HEK293 (cell line): ENCODE results near the gene OR5D16.

ENCODE experiments used
- CTCF ChIA-PET: fragments of 350-600 bp; formaldehyde crosslinking; extraction: SDS; loops from one replicate; lab custom pipeline; 2021; ENCODE audit warnings: antibody characterized with exemption; lab: Yijun Ruan, JAX
- POLR2A ChIA-PET: fragments of 300-600 bp; formaldehyde crosslinking; extraction: SDS; loops from one replicate; lab custom pipeline; 2020; ENCODE audit warnings: antibody characterized with exemption, inconsistent platforms; lab: Yijun Ruan, JAX
- H3K27ac ChIP-seq: fragments of 200-500 bp; sonication (Bioruptor generic); 2 replicates; pipeline ENCODE4 v1.5.1; 2014; ENCODE audit warnings: low read depth, low read length, control low read depth, inconsistent platforms; ENCODE audit errors: extremely low read depth
- H3K36me3 ChIP-seq, 2 experiments: fragments of 200-500 bp in 1 of 2; sonication (Bioruptor generic) in 1 of 2; 1 replicate in 1 of 2; 2 replicates in 1 of 2; pipeline ENCODE4 v1.5.1; 2014 to 2017; ENCODE audit warnings: inconsistent platforms in 2 of 2, low read length in 2 of 2; ENCODE audit not compliant: control insufficient read depth in 2 of 2, insufficient read depth in 1 of 2
- H3K4me1 ChIP-seq: fragments of 200-500 bp; sonication (Bioruptor generic); 2 replicates; pipeline ENCODE4 v1.5.1; 2014; ENCODE audit warnings: mild to moderate bottlenecking, low read length, inconsistent platforms; ENCODE audit not compliant: control insufficient read depth, insufficient read depth
- H3K4me3 ChIP-seq: 2 replicates; pipeline ENCODE4 v1.5.1; 2011; ENCODE audit warnings: low read depth, mild to moderate bottlenecking, control low read depth, low read length, moderate library complexity
- H3K9me3 ChIP-seq: fragments of 200-500 bp; sonication (Bioruptor generic); 2 replicates; pipeline ENCODE4 v1.5.1; 2014; ENCODE audit warnings: low read depth, low read length, inconsistent platforms; ENCODE audit not compliant: control insufficient read depth, insufficient read depth
- GFI1B ChIP-seq: fragments of 450-650 bp; formaldehyde crosslinking; IDR thresholded peaks from 2 replicates; pipeline ENCODE4 v1.5.1; 2016; ENCODE audit warnings: missing biosample characterization, missing genetic modification characterization
- GLI2 ChIP-seq: fragments of 450-650 bp; formaldehyde crosslinking; IDR thresholded peaks from 2 replicates; pipeline ENCODE4; 2017; ENCODE audit warnings: missing biosample characterization, missing genetic modification characterization, low read depth, borderline replicate concordance
- IKZF3 ChIP-seq: fragments of 450-650 bp; IDR thresholded peaks from 2 replicates; pipeline ENCODE4 v1.5.0; 2018; ENCODE audit warnings: missing biosample characterization, mild to moderate bottlenecking, missing genetic modification characterization, moderate library complexity
- KLF7 ChIP-seq: fragments of 450-650 bp; formaldehyde crosslinking; IDR thresholded peaks from 2 replicates; pipeline ENCODE4 v1.5.1; 2016; ENCODE audit warnings: missing biosample characterization, missing genetic modification characterization, borderline replicate concordance
- MEIS1 ChIP-seq: sonication (generic); formaldehyde crosslinking; IDR thresholded peaks from 2 replicates; pipeline ENCODE4 v1.8.1; 2022; ENCODE audit warnings: missing genetic modification reagents, mild to moderate bottlenecking, borderline replicate concordance
- SETDB1 ChIP-seq: IDR thresholded peaks from one replicate; pipeline ENCODE4 v1.6.1; 2017; ENCODE audit warnings: mild to moderate bottlenecking, low read length, moderate library complexity, mixed read lengths; ENCODE audit not compliant: insufficient read length
- YY2 ChIP-seq: fragments of 450-650 bp; formaldehyde crosslinking; IDR thresholded peaks from 2 replicates; pipeline ENCODE4 v1.5.1; 2016; ENCODE audit warnings: missing biosample characterization, missing genetic modification characterization
- ZBTB17 ChIP-seq: fragments of 450-650 bp; formaldehyde crosslinking; IDR thresholded peaks from 2 replicates; pipeline ENCODE4 v1.5.1; 2016; ENCODE audit warnings: missing biosample characterization, missing genetic modification characterization
- ZEB2 ChIP-seq: fragments of 450-650 bp; formaldehyde crosslinking; IDR thresholded peaks from 2 replicates; pipeline ENCODE4 v1.5.1; 2016; ENCODE audit warnings: missing biosample characterization, missing genetic modification characterization
- ZNF121 ChIP-seq: fragments of 450-650 bp; formaldehyde crosslinking; IDR thresholded peaks from 2 replicates; pipeline ENCODE4 v1.5.1; 2016; ENCODE audit warnings: missing biosample characterization, missing genetic modification characterization
- ZNF16 ChIP-seq: fragments of 450-650 bp; formaldehyde crosslinking; IDR thresholded peaks from 2 replicates; pipeline ENCODE4 v1.5.1; 2016; ENCODE audit warnings: low read depth, missing biosample characterization, missing genetic modification characterization
- ZNF302 ChIP-seq: fragments of 450-650 bp; formaldehyde crosslinking; IDR thresholded peaks from 2 replicates; pipeline ENCODE4 v1.5.1; 2016; ENCODE audit warnings: missing biosample characterization, missing genetic modification characterization, low read depth
- ZNF311 ChIP-seq: fragments of 450-650 bp; formaldehyde crosslinking; IDR thresholded peaks from 2 replicates; pipeline ENCODE4 v1.5.1; 2017; ENCODE audit warnings: missing biosample characterization, missing genetic modification characterization, borderline replicate concordance
- ZNF354C ChIP-seq: fragments of 450-650 bp; formaldehyde crosslinking; IDR thresholded peaks from 2 replicates; pipeline ENCODE4 v1.5.1; 2016; ENCODE audit warnings: missing biosample characterization, missing genetic modification characterization, low read depth, borderline replicate concordance
- ZNF37A ChIP-seq: fragments of 450-650 bp; IDR thresholded peaks from 2 replicates; pipeline ENCODE4 v1.5.1; 2018; ENCODE audit warnings: missing biosample characterization, missing genetic modification characterization
- ZNF426 ChIP-seq: fragments of 450-650 bp; formaldehyde crosslinking; IDR thresholded peaks from 2 replicates; pipeline ENCODE4 v1.5.1; 2017; ENCODE audit warnings: missing biosample characterization, missing genetic modification characterization, mild to moderate bottlenecking, inconsistent platforms, moderate library complexity
- ZNF473 ChIP-seq: fragments of 450-650 bp; formaldehyde crosslinking; IDR thresholded peaks from 2 replicates; pipeline ENCODE4 v1.5.1; 2017; ENCODE audit warnings: missing biosample characterization, missing genetic modification characterization
- ZNF488 ChIP-seq: fragments of 450-650 bp; formaldehyde crosslinking; IDR thresholded peaks from 2 replicates; pipeline ENCODE4 v1.5.1; 2016; ENCODE audit warnings: missing biosample characterization, missing genetic modification characterization
- ZNF580 ChIP-seq: fragments of 450-650 bp; formaldehyde crosslinking; IDR thresholded peaks from 2 replicates; pipeline ENCODE4 v1.5.1; 2016; ENCODE audit warnings: missing biosample characterization, missing genetic modification characterization
- ZNF623 ChIP-seq: fragments of 450-650 bp; formaldehyde crosslinking; IDR thresholded peaks from 2 replicates; pipeline ENCODE4 v1.5.1; 2016; ENCODE audit warnings: missing biosample characterization, missing genetic modification characterization
- ZNF670 ChIP-seq: fragments of 450-650 bp; formaldehyde crosslinking; IDR thresholded peaks from 2 replicates; pipeline ENCODE4 v1.5.1; 2016; ENCODE audit warnings: missing biosample characterization, missing genetic modification characterization, low read depth
- ZNF791 ChIP-seq: fragments of 450-650 bp; formaldehyde crosslinking; IDR thresholded peaks from 2 replicates; pipeline ENCODE4 v1.5.1; 2016; ENCODE audit warnings: missing biosample characterization, missing genetic modification characterization
- ZSCAN16 ChIP-seq: fragments of 450-650 bp; formaldehyde crosslinking; IDR thresholded peaks from 2 replicates; pipeline ENCODE4 v1.5.1; 2016; ENCODE audit warnings: missing biosample characterization, missing genetic modification characterization
- TF ChIP-seq, protein P1 (sequence below): fragments of 450-650 bp; formaldehyde crosslinking; IDR thresholded peaks from 2 replicates; pipeline ENCODE4 v1.5.0; 2017; ENCODE audit warnings: missing biosample characterization, missing genetic modification characterization, borderline replicate concordance
- TF ChIP-seq, protein P2 (sequence below): fragments of 450-650 bp; formaldehyde crosslinking; IDR thresholded peaks from 2 replicates; pipeline ENCODE4 v1.5.1; 2017; ENCODE audit warnings: missing biosample characterization, missing genetic modification characterization
- TF ChIP-seq, protein P3 (sequence below): fragments of 450-650 bp; formaldehyde crosslinking; IDR thresholded peaks from 2 replicates; pipeline ENCODE4 v1.5.1; 2016; ENCODE audit warnings: missing biosample characterization, missing genetic modification characterization
- TF ChIP-seq, protein P4 (sequence below): IDR thresholded peaks from 2 replicates; pipeline ENCODE4 v1.6.1; 2011; ENCODE audit warnings: mild to moderate bottlenecking, low read depth, low read length, borderline replicate concordance

Gene OR5D16

DNA sequence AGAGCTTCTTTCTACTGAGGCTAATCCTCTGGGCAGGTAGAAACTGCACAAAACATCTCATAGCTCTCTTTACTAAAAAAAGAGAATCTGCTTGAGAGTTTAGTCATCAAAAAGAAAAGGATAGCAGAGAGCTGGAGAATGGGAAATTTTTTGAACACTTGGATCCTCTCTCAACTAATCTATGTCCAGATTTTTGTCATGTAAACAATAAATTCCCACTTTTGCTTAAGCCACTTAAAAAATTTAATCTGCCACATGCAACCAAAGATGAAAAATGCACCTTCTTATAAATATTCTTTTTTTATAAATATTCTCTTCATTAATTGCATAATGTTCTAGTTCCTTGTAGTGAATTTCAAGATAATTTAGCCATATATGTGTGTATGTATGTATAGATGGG is 10.5 kb downstream of the OR5D16 start:
- Histone ChIP-seq H3K9me3 (no peaks in the 10 kb centered on the region), H3K4me3 (no peak overlapping the region), H3K27ac (no peak overlapping the region), H3K4me1 (no peaks in the 10 kb centered on the region), H3K36me3 (no peaks in the 10 kb centered on the region)
- TF ChIP-seq IKZF3 (tag by site-specific recombination) (no peak), KLF7 (no peak), ZNF354C (no peak), YY2 (no peak), MEIS1 (no peak), ZNF670 (tag by site-specific recombination) (no peak), ZNF488 (tag by site-specific recombination) (no peak), GLI2 (no peak), ZEB2 (tag by site-specific recombination) (no peak), ZBTB17 (tag by site-specific recombination) (no peak), ZNF426 (no peak), ZNF473 (tag by site-specific recombination) (no peak), ZNF121 (tag by site-specific recombination) (no peak)
- TF ChIP-seq, protein P1, sequence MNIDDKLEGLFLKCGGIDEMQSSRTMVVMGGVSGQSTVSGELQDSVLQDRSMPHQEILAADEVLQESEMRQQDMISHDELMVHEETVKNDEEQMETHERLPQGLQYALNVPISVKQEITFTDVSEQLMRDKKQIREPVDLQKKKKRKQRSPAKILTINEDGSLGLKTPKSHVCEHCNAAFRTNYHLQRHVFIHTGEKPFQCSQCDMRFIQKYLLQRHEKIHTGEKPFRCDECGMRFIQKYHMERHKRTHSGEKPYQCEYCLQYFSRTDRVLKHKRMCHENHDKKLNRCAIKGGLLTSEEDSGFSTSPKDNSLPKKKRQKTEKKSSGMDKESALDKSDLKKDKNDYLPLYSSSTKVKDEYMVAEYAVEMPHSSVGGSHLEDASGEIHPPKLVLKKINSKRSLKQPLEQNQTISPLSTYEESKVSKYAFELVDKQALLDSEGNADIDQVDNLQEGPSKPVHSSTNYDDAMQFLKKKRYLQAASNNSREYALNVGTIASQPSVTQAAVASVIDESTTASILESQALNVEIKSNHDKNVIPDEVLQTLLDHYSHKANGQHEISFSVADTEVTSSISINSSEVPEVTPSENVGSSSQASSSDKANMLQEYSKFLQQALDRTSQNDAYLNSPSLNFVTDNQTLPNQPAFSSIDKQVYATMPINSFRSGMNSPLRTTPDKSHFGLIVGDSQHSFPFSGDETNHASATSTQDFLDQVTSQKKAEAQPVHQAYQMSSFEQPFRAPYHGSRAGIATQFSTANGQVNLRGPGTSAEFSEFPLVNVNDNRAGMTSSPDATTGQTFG (tag by site-specific recombination), result no peak
- ChIA-PET POLR2A (no interaction called here), CTCF (no interaction called here)

GRCh38 chr11:55852141-55852540 is 13.6 kb downstream of the OR5D16 start:
- POLR2A ChIA-PET, result no interaction called here
- no peaks in the 10 kb centered on the region for H3K4me1 ChIP-seq
- TF ChIP-seq ZNF37A (tag by site-specific recombination) (no peak), ZNF791 (tag by site-specific recombination) (no peak), ZNF623 (tag by site-specific recombination) (no peak), ZNF16 (tag by site-specific recombination) (no peak), ZNF580 (tag by site-specific recombination) (no peak), ZSCAN16 (tag by site-specific recombination) (no peak), ZNF302 (tag by site-specific recombination) (no peak), GFI1B (tag by site-specific recombination) (no peak), SETDB1 (no peak), ZNF311 (tag by site-specific recombination) (no peak)
- TF ChIP-seq, protein P2, sequence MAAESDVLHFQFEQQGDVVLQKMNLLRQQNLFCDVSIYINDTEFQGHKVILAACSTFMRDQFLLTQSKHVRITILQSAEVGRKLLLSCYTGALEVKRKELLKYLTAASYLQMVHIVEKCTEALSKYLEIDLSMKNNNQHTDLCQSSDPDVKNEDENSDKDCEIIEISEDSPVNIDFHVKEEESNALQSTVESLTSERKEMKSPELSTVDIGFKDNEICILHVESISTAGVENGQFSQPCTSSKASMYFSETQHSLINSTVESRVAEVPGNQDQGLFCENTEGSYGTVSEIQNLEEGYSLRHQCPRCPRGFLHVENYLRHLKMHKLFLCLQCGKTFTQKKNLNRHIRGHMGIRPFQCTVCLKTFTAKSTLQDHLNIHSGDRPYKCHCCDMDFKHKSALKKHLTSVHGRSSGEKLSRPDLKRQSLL (tag by site-specific recombination), result no peak
- TF ChIP-seq, protein P3, sequence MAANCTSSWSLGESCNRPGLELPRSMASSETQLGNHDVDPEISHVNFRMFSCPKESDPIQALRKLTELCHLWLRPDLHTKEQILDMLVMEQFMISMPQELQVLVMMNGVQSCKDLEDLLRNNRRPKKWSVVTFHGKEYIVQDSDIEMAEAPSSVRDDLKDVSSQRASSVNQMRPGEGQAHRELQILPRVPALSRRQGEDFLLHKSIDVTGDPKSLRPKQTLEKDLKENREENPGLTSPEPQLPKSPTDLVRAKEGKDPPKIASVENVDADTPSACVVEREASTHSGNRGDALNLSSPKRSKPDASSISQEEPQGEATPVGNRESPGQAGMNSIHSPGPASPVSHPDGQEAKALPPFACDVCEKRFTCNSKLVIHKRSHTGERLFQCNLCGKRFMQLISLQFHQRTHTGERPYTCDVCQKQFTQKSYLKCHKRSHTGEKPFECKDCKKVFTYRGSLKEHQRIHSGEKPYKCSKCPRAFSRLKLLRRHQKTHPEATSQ (tag by site-specific recombination), result no peak
- TF ChIP-seq, protein P4, sequence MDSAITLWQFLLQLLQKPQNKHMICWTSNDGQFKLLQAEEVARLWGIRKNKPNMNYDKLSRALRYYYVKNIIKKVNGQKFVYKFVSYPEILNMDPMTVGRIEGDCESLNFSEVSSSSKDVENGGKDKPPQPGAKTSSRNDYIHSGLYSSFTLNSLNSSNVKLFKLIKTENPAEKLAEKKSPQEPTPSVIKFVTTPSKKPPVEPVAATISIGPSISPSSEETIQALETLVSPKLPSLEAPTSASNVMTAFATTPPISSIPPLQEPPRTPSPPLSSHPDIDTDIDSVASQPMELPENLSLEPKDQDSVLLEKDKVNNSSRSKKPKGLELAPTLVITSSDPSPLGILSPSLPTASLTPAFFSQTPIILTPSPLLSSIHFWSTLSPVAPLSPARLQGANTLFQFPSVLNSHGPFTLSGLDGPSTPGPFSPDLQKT, result no peak
- H3K36me3 ChIP-seq, result no peaks in the 10 kb centered on the region
- CTCF ChIA-PET, result no interaction called here
- H3K27ac ChIP-seq, result no peak overlapping the region
- H3K9me3 ChIP-seq, result no peaks in the 10 kb centered on the region
- no peak overlapping the region for H3K4me3 ChIP-seq
